GM12891 (cell line): ENCODE data around the gene PEAK1.

Experiments used
- DNase-seq: peaks from one replicate; pipeline ENCODE4 v3.0.0; 2011; ENCODE audit warnings: low spot score; ENCODE audit not compliant: insufficient read length
- FAIRE-seq: peaks from 2 replicates; lab custom pipeline; 2011; peaks lifted over from hg19 to GRCh38; lab: Jason Lieb, UNC
- PAX5 ChIP-seq: IDR thresholded peaks from 2 replicates; pipeline ENCODE4 v1.6.1; 2011; ENCODE audit warnings: low read length, moderate library complexity, mild to moderate bottlenecking; ENCODE audit not compliant: insufficient read depth, severe bottlenecking
- POLR2A ChIP-seq: IDR thresholded peaks from 2 replicates; pipeline ENCODE4 v1.6.1; 2011; ENCODE audit warnings: low read depth, low read length, control low read depth
- POLR2AphosphoS5 ChIP-seq: IDR thresholded peaks from 2 replicates; pipeline ENCODE4 v1.6.1; 2011; ENCODE audit warnings: low read depth, low read length, control low read depth
- POU2F2 ChIP-seq: IDR thresholded peaks from 2 replicates; pipeline ENCODE4 v1.6.1; 2011; ENCODE audit warnings: low read depth, mild to moderate bottlenecking, control low read depth, low read length, moderate library complexity
- SPI1 ChIP-seq: IDR thresholded peaks from 2 replicates; pipeline ENCODE4 v1.6.1; 2011; ENCODE audit warnings: low read depth, low read length, control low read depth
- TAF1 ChIP-seq: IDR thresholded peaks from 2 replicates; pipeline ENCODE4 v1.6.1; 2011; ENCODE audit warnings: low read depth, low read length, control low read depth

PEAK1 gene

DNA sequence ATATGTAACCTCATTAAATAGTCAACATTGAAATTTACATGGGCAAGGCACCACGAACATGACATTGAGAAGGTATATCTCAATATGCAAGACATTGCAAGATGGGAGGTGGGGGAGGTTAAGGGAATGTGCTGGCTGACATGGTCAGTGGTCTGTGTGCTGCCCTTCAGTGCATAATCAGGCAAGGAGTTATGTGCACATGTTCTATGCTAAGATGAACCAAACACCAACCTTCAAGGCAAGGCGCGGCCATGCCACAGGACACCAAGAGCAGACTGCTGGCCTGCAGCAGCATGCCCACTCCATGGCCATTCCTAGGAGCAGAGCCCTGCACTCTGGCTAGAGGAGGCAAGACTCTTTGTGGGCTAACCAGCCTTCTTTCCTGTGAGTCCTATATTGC lies 308.1 kb downstream of the PEAK1 start:
- TF ChIP-seq TAF1 (no peak), POLR2AphosphoS5 (no peak), POU2F2 (no peak), SPI1 (no peak), POLR2A (no peak), PAX5 (no peak)
- DNase-seq: no peak
- FAIRE-seq: peak; percentile 20

DNA sequence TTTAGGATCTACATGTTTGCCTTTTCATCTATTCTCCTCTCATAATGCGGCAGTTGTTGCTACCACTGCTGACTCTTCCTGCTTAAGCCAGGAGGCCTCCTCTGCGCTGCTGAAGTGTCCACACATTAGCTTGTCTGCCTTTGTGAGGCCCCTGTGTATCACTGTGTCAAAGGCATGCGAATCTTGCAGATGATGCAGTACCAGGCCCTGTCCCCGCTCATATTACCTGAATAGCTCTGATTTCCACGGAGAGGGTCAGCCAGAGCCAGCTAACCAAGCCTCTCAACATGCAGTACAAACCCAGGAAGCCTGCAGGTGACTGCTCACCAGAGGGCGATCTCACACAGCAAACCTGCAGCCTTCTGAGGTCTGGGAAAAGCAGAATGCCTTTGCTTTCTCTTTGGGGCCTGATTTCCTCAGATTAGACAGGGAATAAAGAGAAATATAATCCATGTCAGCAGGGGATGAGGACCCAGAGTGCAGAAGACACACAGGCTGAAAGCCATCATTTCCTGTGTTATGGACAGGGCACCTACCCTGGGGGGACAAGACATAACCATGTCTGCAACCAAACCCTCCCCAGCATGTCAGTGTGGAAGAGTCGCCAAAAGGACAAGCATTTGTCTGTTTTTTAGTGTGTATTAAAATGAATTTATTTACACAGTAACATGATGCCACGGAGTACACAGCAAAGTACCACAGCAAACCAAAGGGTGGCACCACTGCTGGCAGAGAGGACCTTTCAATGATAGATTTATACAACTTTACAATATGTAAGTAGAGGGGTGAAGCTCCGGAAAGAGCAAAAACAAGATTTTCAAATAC lies 312.2 kb downstream of the PEAK1 start:
- no peak for TF ChIP-seq SPI1
- no peak for TF ChIP-seq TAF1
- no peak for TF ChIP-seq PAX5
- TF ChIP-seq POLR2AphosphoS5: no peak
- no peak for TF ChIP-seq POU2F2
- no peak for TF ChIP-seq POLR2A
- FAIRE-seq: peak; percentile 40
- DNase-seq: peak; percentile 43

DNA sequence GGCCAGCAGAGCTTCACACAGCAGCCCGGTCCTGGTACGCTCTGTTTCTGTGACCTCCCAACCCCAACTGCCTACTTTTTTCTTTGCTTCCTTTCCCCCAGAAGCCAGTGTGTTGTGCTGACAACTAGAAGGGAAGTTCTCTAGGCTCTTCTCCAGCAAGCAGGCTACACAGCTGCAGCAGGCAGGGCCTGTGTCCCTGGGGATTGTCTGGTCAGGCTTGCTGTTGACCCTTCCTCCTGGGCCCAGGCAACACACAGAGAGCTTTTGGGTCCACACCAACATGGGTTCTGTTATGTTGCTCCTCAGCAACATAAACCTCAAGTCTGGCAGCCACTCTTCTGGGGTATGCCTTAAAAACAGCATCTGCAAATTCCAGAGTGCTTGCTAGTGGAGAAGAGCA lies 312.8 kb downstream of the PEAK1 start:
- DNase-seq: no peak
- TF ChIP-seq SPI1 (no peak), POLR2A (no peak), TAF1 (no peak), POU2F2 (no peak), POLR2AphosphoS5 (no peak), PAX5 (no peak)
- no peak for FAIRE-seq

DNA sequence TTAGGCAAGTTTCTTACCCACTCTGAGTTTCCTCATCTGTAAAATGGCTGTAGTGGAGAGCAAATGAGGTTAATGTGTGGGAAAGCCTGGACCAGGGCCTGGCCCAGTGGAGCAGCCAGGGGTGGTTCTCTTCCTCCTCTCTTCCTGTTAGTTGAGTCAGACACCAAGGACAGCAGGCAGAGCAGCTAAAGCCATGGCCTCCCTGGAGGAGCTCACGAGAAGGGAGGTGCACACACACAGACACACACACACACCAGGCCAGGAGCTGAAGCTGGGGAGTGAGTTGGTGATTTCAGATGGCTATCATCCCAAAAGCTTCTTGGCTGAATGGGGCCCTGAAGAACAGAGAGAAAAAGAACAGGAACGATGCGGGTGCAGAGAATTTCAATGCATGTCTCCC lies 315.7 kb downstream of the PEAK1 start:
- DNase-seq (no peak), FAIRE-seq (no peak)
- TF ChIP-seq POLR2A (no peak), SPI1 (no peak), POLR2AphosphoS5 (no peak)

DNA sequence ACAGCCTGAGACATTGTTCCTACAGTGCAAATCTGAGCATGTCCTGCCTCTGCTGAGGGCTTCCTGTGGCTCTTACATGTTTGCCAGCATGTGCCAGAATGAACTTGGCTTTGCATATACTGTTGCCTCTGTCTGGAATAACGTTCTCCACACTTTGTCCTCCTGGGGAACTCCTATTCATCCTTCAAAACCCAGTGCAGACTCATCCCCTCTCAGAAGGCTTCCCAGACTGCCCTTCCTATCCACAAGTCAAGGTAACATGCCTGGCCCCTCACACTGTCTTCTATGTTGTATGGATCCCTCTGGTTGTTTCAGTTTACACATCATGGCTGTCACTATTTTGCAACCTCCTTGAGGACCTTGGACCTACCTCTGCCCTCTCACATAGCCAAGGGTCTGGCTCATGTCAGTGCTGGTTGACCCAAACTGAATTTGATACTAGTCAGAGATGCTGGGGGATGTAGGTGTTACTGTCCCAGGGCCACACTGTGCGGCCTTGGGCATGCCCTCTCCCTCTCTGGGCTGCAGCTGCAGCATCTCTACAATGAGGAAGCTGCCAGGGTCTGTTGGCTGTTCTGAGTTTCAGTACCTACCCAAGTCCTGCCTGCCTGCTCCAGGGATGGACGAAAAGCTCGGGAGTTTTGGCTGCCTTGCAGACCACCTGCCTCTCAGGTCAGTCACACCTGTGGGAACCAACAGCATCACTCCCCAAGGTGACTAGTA lies 320.0 kb downstream of the PEAK1 start:
- TF ChIP-seq PAX5 (no peak), SPI1 (no peak), POU2F2 (no peak), POLR2A (no peak), POLR2AphosphoS5 (no peak), TAF1 (no peak)
- peak; percentile 31 for FAIRE-seq
- no peak for DNase-seq

DNA sequence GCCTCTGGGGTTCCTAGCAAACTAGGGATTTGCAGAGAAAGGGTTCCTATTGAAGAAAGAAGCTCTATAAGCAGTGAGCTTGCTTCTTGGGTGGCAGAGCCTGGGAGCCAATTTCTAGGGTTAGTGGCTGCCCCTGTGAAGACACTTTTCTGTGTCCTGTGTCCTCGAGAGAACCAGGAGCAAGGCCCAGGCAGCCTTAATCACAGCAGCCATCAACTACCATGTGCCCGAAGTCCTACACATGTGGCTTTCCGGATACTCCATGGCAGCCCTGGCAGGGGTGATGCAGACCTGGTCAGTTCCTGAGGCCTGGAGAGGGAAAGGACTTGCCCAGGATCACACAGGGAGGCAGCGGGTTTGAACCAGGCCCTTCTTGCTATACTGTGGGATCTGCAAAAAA lies 321.3 kb downstream of the PEAK1 start:
- DNase-seq (no peak), FAIRE-seq (no peak)
- no peak for TF ChIP-seq POLR2AphosphoS5
- TF ChIP-seq POLR2A: no peak
- TF ChIP-seq SPI1: no peak
- no peak for TF ChIP-seq PAX5
- TF ChIP-seq POU2F2: no peak
- TF ChIP-seq TAF1: no peak

DNA sequence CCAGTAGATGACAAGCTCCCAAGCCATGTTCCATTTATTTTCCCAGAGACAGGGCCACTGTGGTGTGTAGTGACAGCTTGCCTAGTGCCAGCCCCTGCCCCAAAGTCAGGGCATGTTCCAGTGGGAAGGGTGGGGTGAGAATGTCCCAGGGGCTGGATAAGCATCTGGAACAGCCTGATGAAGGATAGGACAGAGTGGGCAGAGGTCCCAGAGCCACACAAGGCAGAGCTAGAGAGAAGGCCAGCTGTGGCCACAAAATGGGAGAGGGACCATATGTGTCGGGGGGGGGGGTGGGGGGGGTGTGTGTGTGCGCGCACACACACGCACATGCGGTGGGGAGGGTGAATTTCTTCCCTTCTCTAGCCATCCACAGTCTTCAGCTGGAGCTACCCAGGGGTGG lies 322.0 kb downstream of the PEAK1 start:
- DNase-seq: no peak
- TF ChIP-seq POLR2AphosphoS5: no peak
- TF ChIP-seq PAX5: no peak
- no peak for TF ChIP-seq SPI1
- no peak for FAIRE-seq

DNA sequence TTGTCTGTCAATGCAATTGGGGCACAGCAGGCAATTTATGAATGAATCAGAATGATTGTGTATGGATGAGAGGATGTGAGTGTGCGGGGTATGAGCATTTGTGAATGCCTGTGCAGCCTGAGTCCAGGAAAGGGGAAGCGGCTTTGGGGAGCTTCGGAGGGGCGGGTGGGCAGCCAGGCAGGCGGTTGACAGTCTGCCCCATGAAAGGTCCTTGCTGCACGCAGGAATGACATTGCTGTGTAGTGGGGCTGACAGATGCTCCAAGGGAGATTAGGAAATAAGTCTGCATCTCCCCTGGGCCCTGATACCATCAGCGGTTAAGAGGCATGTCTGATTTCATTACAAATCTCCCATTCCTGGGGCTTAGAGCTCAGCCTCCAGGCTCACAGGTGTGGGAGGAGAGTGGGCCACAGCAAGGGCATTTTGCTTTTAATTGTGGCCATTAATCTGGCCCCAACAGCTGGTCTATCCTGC lies 322.6 kb downstream of the PEAK1 start:
- DNase-seq: no peak
- FAIRE-seq: no peak
- TF ChIP-seq SPI1 (no peak), POU2F2 (no peak), POLR2A (no peak), PAX5 (no peak), TAF1 (no peak), POLR2AphosphoS5 (no peak)

DNA sequence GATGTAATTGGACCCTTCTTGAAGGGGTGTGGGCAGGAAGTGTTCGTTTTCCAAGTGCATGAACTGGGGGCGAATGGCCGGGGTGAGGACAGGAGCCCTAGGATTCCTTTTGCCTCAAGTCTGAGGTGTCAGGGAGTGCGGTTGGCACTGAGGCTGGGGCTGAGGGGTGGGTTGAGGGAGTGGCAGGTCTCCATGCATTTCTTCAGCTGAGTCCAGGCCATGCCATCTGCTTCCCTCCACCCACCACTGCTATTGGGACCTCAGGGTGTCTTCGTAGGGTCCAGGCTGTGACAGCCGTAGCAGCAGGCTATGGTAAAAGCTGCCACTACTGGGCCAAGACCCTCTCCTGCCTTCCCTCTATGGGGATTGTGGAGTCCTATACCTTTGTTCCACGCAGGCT lies 323.4 kb downstream of the PEAK1 start:
- DNase-seq (no peak), FAIRE-seq (no peak)
- no peak for TF ChIP-seq POLR2A
- TF ChIP-seq POU2F2: no peak
- no peak for TF ChIP-seq PAX5
- no peak for TF ChIP-seq POLR2AphosphoS5

DNA sequence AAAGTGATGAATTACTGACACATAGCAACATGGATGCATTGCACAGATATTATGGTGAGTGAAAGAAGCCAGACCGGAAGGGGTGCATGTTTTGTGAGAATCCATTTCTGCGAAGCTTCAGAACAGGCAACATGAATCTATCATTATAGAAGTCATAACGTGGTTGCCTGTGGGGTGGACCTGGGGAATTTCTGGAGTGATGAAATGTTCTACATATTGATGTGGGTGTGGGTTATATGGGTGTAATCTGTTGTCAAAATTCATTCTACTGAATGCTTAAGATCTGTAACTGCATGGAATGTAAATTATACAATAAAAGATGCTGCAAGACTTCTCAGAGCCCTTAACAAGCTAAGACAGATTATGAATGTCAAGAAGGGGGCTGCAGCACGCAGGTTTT lies 323.8 kb downstream of the PEAK1 start:
- DNase-seq: no peak
- TF ChIP-seq TAF1: no peak
- no peak for TF ChIP-seq SPI1
- TF ChIP-seq POU2F2: no peak
- no peak for TF ChIP-seq POLR2A
- TF ChIP-seq POLR2AphosphoS5: no peak
- no peak for TF ChIP-seq PAX5
- no peak for FAIRE-seq
